Measurements from ENCODE around the gene SMYD3. TPM values are rescaled to one million over a fixed set of nuclear protein-coding genes. Genes with fewer than 3 reads are reported as not detected.

SMYD3 gene
- total RNA-seq, result 10 to 100 TPM; 18.1 to 26.8 TPM

DNA sequence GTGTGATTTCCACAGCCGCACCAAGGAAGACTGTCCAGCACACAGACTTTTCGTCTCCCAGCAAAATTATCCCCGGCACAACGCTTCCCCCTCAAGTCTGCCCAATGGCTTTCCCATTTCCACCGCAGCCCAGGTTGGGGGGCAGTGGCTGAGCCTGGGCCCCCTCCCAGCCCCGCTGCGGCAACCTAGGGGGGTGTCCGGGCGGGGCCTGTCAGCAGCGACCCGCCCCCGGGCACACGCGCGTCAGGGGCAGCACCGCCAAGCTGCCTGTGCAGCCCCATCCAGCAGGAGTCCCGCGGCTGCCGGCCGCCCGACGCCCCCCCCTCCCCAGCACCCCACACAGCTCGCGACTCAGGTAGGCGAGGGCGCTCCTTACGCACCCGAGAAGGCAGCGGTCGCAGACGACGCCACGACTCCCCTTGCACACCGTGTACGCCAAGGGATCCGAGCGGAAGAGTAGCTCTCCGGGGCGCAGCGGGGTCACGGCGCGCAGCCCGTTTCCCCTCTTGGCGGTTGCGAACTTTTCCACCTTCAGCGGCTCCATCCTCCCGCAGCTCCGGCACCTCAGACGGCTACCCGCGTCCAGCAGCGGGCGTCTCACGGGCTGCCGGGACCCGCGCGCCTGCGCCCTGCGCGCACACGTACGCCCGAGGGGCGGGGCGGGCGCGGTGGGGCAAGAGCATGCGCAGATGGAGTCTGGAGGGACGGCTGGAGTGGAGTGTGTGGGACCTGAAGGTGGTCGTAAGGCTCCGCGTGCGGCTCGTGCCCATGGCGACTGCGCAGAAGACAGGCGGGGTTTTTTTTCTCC, at the start of gene SMYD3:
SMYD3 (minus strand) TSS at position 606 of the 808 bp plus-strand sequence.
- peaks cover 30% of the 10 kb centered on the region for H3K4me1 Mint-ChIP-seq
- DNase-seq, result peak; percentile 79
- peaks cover 9% of the 10 kb centered on the region for H3K36me3 Mint-ChIP-seq
- H3K27ac Mint-ChIP-seq, result peak within 1 kb of the TSS; percentile 86
- H3K4me3 Mint-ChIP-seq, result peak within 1 kb of the TSS; percentile 78
- CTCF ChIA-PET, result interaction anchor here (0.5 to 2.4 kb wide), 7 partner anchors 9 to 687 kb away, joined by 3 to 12 read pairs (median 3); no protein-coding TSS in a partner anchor
- ATAC-seq, result peak; percentile 97
- H3K9me3 Mint-ChIP-seq (ENCODE audit: low read depth), result no peaks in the 10 kb centered on the region
- H3K27me3 Mint-ChIP-seq, result no peaks in the 10 kb centered on the region

DNA sequence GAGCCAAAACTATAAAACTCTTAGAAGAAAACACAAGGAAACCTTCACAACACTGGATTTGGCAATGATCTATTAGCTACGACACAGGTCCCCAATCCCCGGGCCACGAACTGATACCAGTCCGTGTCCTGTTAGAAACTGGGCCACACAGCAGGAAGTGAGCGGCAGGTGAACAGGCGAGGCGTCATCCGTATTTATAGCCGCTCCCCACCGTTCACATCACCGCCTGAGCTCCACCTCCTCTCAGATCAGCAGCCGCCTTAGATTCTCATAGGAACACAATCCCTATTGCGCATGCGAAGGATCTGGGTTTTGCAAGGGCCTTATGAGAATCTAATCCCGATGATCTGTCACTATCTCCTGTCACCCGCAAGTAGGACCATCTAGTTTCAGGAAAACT, 47.1 kb upstream of the SMYD3 start:
- peaks cover 31% of the 10 kb centered on the region for H3K36me3 Mint-ChIP-seq
- H3K27ac Mint-ChIP-seq, result no peak overlapping the region
- H3K4me1 Mint-ChIP-seq, result no peaks in the 10 kb centered on the region
- H3K27me3 Mint-ChIP-seq, result no peaks in the 10 kb centered on the region
- no peak for ATAC-seq
- no peak for DNase-seq
- H3K4me3 Mint-ChIP-seq, result no peak overlapping the region
- CTCF ChIA-PET, result no interaction called here
- no peaks in the 10 kb centered on the region for H3K9me3 Mint-ChIP-seq (ENCODE audit: low read depth)

DNA sequence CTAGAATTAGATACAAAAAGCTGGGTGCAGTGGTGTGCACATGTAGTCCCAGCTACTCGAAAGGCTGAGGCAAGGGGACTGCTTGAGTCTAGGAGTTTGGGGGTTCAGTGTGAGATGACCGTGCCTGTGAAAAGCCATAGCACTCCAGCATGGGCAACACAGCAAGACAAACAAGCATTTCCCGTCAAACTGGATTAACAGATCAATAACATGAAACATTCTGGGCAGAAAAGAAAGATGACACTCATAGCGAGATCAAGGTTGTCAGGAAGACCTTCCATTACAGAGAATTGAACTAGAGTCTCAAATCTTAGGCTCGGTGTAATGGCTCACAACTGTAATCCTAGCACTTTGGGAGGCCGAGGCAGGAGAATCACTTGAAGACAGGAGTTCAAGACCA, 45.0 kb upstream of the SMYD3 start:
- ATAC-seq (no peak), DNase-seq (no peak)
- CTCF ChIA-PET, result no interaction called here
- no peak overlapping the region for H3K4me3 Mint-ChIP-seq
- H3K4me1 Mint-ChIP-seq, result no peaks in the 10 kb centered on the region
- H3K27ac Mint-ChIP-seq, result no peak overlapping the region
- peaks cover 29% of the 10 kb centered on the region for H3K36me3 Mint-ChIP-seq
- H3K9me3 Mint-ChIP-seq (ENCODE audit: low read depth), result no peaks in the 10 kb centered on the region
- no peaks in the 10 kb centered on the region for H3K27me3 Mint-ChIP-seq

DNA sequence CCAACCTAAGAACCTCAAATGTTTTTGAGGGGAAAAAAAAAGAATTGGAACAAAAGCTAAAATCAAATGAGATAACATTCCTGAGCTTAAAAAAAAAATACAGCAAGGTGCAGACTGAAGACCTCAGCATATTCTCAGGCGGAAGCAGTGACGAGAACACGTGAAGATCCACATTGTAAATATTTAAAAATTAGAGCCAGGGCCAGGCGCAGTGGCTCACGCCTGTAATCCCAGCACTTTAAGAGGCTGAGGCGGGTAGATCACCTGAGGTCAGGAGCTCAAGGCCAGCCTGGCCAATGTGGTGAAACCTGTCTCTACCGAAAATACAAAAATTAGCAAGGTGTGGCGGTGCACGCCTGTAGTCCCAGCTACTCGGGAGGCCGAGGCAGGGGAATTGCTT, 43.3 kb upstream of the SMYD3 start:
- CTCF ChIA-PET, result interaction anchor here (1.8 kb wide), 1 partner anchor 16 kb away, joined by 6 read pairs; no protein-coding TSS in a partner anchor
- no peak overlapping the region for H3K27ac Mint-ChIP-seq
- peaks cover 24% of the 10 kb centered on the region for H3K36me3 Mint-ChIP-seq

DNA sequence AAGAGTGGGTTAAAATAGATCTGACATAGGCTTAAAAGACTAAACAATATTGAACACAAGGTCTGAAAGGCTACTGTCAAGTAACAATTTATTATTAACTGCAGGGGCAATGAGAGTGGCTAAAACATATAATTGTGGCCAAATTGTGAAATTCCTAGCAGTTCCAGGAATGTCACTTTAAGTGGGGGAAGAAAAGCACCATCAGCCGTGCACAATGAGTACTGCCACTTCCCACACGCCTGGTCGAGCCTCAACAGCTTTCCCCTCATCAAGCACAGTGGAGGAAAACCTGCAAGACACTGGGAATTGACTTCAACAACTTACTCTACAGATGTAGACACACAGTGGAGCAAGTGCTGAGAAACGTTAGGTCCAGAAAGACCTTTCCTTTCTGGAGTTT, 42.6 kb upstream of the SMYD3 start:
- H3K4me1 Mint-ChIP-seq, result no peaks in the 10 kb centered on the region
- no peak overlapping the region for H3K27ac Mint-ChIP-seq
- H3K36me3 Mint-ChIP-seq, result peaks cover 18% of the 10 kb centered on the region
- no peaks in the 10 kb centered on the region for H3K9me3 Mint-ChIP-seq (ENCODE audit: low read depth)
- no peak for DNase-seq
- no peaks in the 10 kb centered on the region for H3K27me3 Mint-ChIP-seq
- CTCF ChIA-PET, result interaction anchor here (1.8 kb wide), 1 partner anchor 16 kb away, joined by 6 read pairs; no protein-coding TSS in a partner anchor
- H3K4me3 Mint-ChIP-seq, result no peak overlapping the region
- ATAC-seq, result no peak

More for the DNA sequence above, 43.3 kb upstream of the SMYD3 start:
- H3K9me3 Mint-ChIP-seq (ENCODE audit: low read depth), result no peaks in the 10 kb centered on the region
- no peaks in the 10 kb centered on the region for H3K4me1 Mint-ChIP-seq
- no peak for ATAC-seq
- no peak for DNase-seq
- H3K27me3 Mint-ChIP-seq, result no peaks in the 10 kb centered on the region
- H3K4me3 Mint-ChIP-seq, result no peak overlapping the region

DNA sequence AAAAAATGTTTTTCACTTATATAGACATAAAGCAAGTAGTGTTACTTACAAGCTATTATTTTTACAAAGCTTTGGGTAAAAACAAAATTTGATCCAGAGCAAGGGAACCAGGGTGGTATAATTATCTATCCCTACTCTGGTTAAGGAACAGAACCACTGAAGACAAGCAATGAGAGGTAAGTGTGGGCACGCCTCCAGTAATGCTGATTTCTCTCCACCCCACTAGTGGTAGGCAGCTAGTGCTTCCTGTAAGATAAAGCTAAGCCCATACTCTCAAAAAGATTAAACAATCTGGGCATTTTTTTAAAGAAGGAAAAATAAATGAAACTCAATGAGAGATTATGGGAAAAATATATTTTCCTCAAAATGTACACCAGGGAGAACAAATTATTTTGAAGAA, 36.9 kb upstream of the SMYD3 start:
- no peaks in the 10 kb centered on the region for H3K9me3 Mint-ChIP-seq (ENCODE audit: low read depth)
- no peak for ATAC-seq
- H3K27ac Mint-ChIP-seq, result no peak overlapping the region

DNA sequence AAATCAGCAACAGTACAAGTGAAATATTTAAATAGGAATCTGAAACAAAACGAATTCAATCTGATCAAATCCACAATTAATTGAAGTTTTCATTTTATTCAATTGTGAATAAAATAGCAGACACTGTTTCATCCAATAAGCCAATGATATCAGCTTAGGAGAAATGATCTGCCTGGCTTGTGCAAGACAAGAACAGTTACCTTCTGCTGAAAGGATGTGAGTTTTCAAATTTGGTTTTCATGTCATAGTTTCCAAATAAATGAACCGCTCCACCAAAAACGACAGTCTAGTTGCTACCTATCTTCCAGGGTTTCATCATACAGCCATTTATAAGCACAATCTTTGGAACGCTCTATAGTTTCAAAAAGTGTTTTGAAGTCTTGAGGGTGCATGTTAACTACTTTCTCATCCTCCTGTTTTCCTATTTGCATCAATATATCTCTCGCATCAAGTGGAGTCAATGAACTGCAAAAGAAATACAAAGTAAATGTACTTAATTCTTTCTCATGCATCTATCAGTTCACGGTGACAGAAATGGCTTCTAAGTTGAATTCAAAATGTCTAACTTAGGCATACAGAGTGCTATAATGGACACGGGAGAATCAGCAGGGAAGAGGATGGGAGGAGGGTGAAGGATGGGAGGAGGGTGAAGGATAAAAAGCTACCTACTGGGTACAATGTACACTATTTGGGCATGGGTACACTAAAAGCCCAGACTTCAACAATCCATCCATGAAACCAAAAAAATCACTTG, 33.8 kb upstream of the SMYD3 start:
- H3K4me1 Mint-ChIP-seq, result no peaks in the 10 kb centered on the region
- no peak overlapping the region for H3K27ac Mint-ChIP-seq
- DNase-seq (no peak), ATAC-seq (no peak)
- no peak overlapping the region for H3K4me3 Mint-ChIP-seq
- no peaks in the 10 kb centered on the region for H3K27me3 Mint-ChIP-seq
- peaks cover 21% of the 10 kb centered on the region for H3K36me3 Mint-ChIP-seq
- CTCF ChIA-PET, result interaction anchor here (0.5 kb wide), 1 partner anchor 1780 kb away, joined by 3 read pairs; no protein-coding TSS in a partner anchor
- no peaks in the 10 kb centered on the region for H3K9me3 Mint-ChIP-seq (ENCODE audit: low read depth)

More for the DNA sequence above, 36.9 kb upstream of the SMYD3 start:
- H3K4me3 Mint-ChIP-seq, result no peak overlapping the region
- no peak for DNase-seq
- H3K4me1 Mint-ChIP-seq, result no peaks in the 10 kb centered on the region
- no peaks in the 10 kb centered on the region for H3K27me3 Mint-ChIP-seq
- peaks cover 23% of the 10 kb centered on the region for H3K36me3 Mint-ChIP-seq
- CTCF ChIA-PET, result interaction anchor here (0.8 to 1.6 kb wide), 2 partner anchors 11 to 13 kb away, joined by 3 read pairs; no protein-coding TSS in a partner anchor

DNA sequence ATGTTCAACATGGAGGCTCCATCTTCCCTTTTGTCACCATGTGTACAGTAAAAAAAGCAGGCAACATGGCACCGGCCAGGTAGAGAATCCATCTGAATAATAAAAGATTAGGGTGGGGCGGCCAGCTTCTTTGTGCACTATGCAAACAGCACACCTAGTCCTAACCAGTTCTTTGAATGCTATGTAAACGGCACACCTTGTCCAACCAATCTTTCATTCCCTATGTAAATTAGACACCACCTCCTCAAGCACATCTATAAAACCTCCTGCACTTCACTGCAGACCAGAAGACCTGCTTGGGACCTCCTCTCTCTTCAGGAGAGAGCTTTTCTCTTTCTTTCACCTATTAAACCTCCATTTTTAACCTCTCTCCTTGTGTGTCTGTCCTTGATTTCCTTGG, 30.8 kb upstream of the SMYD3 start:
- Mint-ChIP-seq H3K27me3 (no peaks in the 10 kb centered on the region), H3K36me3 (peaks cover 9% of the 10 kb centered on the region), H3K27ac (no peak overlapping the region), H3K4me3 (no peak overlapping the region), H3K4me1 (no peaks in the 10 kb centered on the region), H3K9me3 (ENCODE audit: low read depth) (no peaks in the 10 kb centered on the region)
- CTCF ChIA-PET, result interaction anchor here (1.2 kb wide), 1 partner anchor 158 kb away, joined by 3 read pairs; no protein-coding TSS in a partner anchor
- ATAC-seq (no peak), DNase-seq (peak; percentile 5)

DNA sequence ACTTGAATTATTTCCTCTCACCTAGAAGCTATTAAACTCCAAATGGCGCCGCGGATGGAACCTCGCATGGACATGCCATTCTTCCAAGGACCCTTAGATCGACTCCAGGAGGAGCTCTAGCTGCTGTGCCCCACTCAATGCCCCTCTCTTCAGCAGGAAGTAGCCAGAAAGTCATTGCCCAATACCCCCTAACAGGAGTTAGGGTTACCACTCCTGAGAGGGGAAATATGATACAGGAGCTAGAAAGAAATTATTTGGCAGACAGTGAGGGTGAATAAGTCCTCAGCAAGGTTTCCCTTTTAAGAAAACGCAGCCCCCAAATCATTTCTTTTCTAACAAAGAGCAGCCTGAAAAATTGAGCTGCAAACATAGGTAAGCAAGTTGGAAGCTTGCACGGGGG, 30.4 kb upstream of the SMYD3 start:
- ATAC-seq (no peak), DNase-seq (peak; percentile 18)
- no peaks in the 10 kb centered on the region for H3K4me1 Mint-ChIP-seq
- H3K4me3 Mint-ChIP-seq, result no peak overlapping the region
- peaks cover 9% of the 10 kb centered on the region for H3K36me3 Mint-ChIP-seq
- no peak overlapping the region for H3K27ac Mint-ChIP-seq
- H3K27me3 Mint-ChIP-seq, result no peaks in the 10 kb centered on the region
- no peaks in the 10 kb centered on the region for H3K9me3 Mint-ChIP-seq (ENCODE audit: low read depth)
- CTCF ChIA-PET, result interaction anchor here (1.2 kb wide), 1 partner anchor 158 kb away, joined by 3 read pairs; no protein-coding TSS in a partner anchor

DNA sequence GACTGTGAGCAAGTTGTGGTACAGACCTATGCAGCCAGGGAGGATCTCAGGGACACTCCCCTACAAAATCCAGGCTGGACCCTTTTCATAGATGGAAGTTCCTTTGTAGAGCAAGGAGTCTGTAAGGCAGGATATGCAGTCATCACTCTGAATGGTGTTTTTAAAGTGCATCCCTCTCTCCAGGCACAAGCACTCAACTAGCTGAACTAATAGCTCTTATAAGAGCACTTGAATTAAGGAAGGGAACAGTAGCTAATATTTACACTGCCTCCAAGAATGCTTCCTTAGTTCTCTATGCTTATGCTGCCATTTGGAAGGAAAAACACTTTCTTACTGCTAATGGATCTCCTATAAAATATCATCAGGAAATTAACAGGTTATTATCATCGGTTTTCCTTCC, 27.0 kb upstream of the SMYD3 start:
- Mint-ChIP-seq H3K9me3 (ENCODE audit: low read depth) (no peaks in the 10 kb centered on the region), H3K27me3 (no peaks in the 10 kb centered on the region), H3K4me1 (no peaks in the 10 kb centered on the region)

DNA sequence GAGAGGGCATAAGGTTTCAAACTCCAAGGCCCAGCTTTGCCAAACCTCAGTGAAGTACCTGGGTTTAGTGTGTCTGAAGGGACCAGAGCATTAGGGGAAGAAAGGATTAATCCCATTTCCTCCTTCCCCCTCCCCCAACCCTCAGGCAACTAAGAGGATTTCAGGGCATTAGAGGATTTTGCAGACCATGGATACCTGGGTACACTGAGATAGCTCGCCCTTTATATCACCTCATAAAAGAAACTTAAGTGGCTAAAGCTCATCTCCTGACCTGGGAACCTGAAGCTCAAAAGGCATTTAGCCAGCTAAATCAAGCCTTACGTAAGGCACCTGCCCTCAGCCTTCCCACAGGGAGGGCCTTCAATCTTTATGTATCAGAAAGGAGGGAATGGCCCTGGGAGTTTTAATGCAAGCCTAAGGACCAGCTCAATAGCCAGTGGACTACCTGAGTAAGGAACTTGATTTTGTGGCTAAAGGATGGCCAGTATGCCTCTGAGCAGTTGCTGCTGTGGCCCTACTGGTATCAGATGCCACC, 26.4 kb upstream of the SMYD3 start:
- no peak overlapping the region for H3K27ac Mint-ChIP-seq
- no peak overlapping the region for H3K4me3 Mint-ChIP-seq
- peaks cover 7% of the 10 kb centered on the region for H3K36me3 Mint-ChIP-seq
- H3K4me1 Mint-ChIP-seq, result peaks cover under 1% of the 10 kb centered on the region
- H3K9me3 Mint-ChIP-seq (ENCODE audit: low read depth), result no peaks in the 10 kb centered on the region
- ATAC-seq, result no peak
- no peaks in the 10 kb centered on the region for H3K27me3 Mint-ChIP-seq
- peak; percentile 21 for DNase-seq
- CTCF ChIA-PET, result interaction anchor here (0.9 to 1.6 kb wide), 2 partner anchors 11 to 17 kb away, joined by 3 to 6 read pairs; no protein-coding TSS in a partner anchor

More for the DNA sequence above, 27.0 kb upstream of the SMYD3 start:
- CTCF ChIA-PET, result interaction anchor here (1.6 kb wide), 1 partner anchor 16 kb away, joined by 6 read pairs; no protein-coding TSS in a partner anchor
- Mint-ChIP-seq H3K36me3 (peaks cover 8% of the 10 kb centered on the region), H3K4me3 (no peak overlapping the region), H3K27ac (no peak overlapping the region)
- no peak for DNase-seq
- no peak for ATAC-seq

DNA sequence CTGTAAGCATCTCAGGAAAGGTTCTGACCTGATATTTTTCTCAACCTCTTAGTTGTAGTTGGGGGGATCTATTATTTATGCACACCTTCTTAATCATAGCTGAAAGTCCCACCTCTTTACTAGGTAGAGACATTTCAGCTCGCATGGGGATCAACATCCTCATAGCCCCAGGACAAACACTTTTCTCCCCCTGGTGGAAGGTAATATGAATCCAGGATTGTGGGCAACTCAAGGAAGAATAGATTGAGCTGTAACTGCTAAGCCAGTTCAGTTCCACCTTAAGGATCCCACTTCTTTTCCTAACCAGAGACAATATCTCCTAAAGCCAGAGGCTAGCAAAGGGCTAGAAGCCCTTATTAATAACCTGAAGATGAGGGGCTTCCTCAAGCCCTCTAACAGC, 25.4 kb upstream of the SMYD3 start:
- H3K4me3 Mint-ChIP-seq, result no peak overlapping the region
- ATAC-seq, result no peak
- no peak overlapping the region for H3K27ac Mint-ChIP-seq

DNA sequence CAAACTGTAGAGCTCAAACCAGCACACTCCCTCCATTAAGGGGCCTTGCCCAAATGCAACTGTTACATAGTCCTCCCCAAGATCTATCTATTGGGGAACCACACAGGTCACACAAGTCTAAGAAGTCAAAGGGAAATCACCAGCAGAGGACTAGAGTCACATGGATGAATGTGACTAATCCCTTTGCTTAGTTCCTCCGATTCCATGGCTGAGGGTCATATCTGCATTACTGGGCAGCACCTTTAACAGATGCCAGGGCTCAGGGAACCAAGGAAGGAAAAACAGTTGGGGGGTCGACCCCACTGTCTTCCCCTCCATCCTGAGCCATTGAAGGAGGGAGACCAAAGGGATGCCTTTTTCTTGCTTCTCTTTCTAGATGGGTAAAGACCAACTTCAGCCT, 23.4 kb upstream of the SMYD3 start:
- no peak for DNase-seq
- H3K9me3 Mint-ChIP-seq (ENCODE audit: low read depth), result no peaks in the 10 kb centered on the region
- no peak overlapping the region for H3K27ac Mint-ChIP-seq
- CTCF ChIA-PET, result interaction anchor here (1.2 kb wide), 1 partner anchor 14 kb away, joined by 3 read pairs; no protein-coding TSS in a partner anchor
- no peak overlapping the region for H3K4me3 Mint-ChIP-seq
- ATAC-seq, result no peak
- H3K27me3 Mint-ChIP-seq, result no peaks in the 10 kb centered on the region
- peaks cover 17% of the 10 kb centered on the region for H3K4me1 Mint-ChIP-seq
- peaks cover 8% of the 10 kb centered on the region for H3K36me3 Mint-ChIP-seq

More for the DNA sequence above, 25.4 kb upstream of the SMYD3 start:
- no peaks in the 10 kb centered on the region for H3K9me3 Mint-ChIP-seq (ENCODE audit: low read depth)
- CTCF ChIA-PET, result interaction anchor here (1.6 kb wide), 1 partner anchor 27 kb away, joined by 3 read pairs; no protein-coding TSS in a partner anchor
- peak; percentile 18 for DNase-seq
- H3K36me3 Mint-ChIP-seq, result peaks cover 8% of the 10 kb centered on the region
- peaks cover 9% of the 10 kb centered on the region for H3K4me1 Mint-ChIP-seq
- H3K27me3 Mint-ChIP-seq, result no peaks in the 10 kb centered on the region
